Tibial nerve (tissue), 4 donors: Measurements from ENCODE around the gene USP7.

ENCODE experiments used
- EP300 ChIP-seq, 2 donors: sonication (generic); formaldehyde crosslinking; IDR thresholded peaks; one replicate each; pipeline ENCODE4 v1.6.1; 2017; ENCODE audit warnings: antibody characterized with exemption in 2 of 2, mild to moderate bottlenecking in 1 of 2
- POLR2A ChIP-seq, 2 donors: fragments of 450-650 bp; IDR thresholded peaks; one replicate each; pipeline ENCODE4 v1.6.1; 2017; ENCODE audit warnings: antibody characterized with exemption in 2 of 2, mild to moderate bottlenecking in 2 of 2, moderate library complexity in 2 of 2
- TF ChIP-seq, protein P1 (sequence below), 5 experiments: fragments of 200-600 bp in 3 of 5; fragments of 450-650 bp in 2 of 5; sonication (generic) in 3 of 5; IDR thresholded peaks; one replicate each; pipeline ENCODE4 v1.5.1; 2016 to 2019; ENCODE audit warnings: antibody characterized with exemption in 5 of 5, mild to moderate bottlenecking in 3 of 5, moderate library complexity in 2 of 5

DNA sequence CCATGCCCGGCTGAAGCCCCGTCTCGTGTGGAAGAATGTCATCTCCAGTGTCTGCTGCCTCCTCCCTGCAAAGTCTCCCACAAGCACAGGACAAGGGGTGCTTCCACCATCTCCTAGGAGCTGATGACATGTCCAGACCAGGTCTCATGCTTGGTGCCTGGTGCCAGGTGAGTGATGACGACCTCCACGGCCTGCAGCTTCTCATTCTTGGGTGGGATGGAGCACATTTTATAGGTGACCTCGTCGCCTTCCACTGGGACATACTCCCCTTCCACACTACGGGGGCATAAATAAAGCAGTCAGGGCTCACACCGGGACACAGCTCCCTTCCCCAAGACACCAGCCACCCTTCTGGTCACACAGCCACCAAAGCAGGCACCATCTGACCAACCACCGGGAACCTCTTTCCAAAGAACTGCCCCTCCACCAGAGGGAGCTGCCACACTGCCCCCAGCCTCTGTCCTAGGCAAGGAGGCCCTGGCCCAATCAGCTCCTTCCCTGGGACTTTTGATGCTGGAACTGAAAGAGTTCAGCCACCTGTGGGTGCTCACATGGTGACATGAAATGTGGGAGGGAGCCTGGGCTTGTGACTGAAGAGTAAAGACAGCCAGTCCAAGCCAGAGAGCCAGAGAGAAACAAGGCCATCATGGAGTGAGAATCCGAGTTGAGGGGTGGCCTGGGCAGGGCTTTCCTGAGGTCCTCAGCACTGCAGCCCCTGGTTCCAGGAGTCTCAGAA is 108.5 kb downstream of the USP7 start:
- TF ChIP-seq, protein P1, sequence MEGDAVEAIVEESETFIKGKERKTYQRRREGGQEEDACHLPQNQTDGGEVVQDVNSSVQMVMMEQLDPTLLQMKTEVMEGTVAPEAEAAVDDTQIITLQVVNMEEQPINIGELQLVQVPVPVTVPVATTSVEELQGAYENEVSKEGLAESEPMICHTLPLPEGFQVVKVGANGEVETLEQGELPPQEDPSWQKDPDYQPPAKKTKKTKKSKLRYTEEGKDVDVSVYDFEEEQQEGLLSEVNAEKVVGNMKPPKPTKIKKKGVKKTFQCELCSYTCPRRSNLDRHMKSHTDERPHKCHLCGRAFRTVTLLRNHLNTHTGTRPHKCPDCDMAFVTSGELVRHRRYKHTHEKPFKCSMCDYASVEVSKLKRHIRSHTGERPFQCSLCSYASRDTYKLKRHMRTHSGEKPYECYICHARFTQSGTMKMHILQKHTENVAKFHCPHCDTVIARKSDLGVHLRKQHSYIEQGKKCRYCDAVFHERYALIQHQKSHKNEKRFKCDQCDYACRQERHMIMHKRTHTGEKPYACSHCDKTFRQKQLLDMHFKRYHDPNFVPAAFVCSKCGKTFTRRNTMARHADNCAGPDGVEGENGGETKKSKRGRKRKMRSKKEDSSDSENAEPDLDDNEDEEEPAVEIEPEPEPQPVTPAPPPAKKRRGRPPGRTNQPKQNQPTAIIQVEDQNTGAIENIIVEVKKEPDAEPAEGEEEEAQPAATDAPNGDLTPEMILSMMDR (IDR thresholded peaks at IDR 0.05) = no peak
- TF ChIP-seq EP300 (IDR thresholded peaks at IDR 0.05) (no peak), POLR2A (IDR thresholded peaks at IDR 0.05) (no peak)
